OCI-LY3 (cell line): ENCODE measurements around the gene PCED1B.

ENCODE experiments used
- EZH2phosphoT487 ChIP-seq: fragments of 200-600 bp; shearing (Covaris generic); IDR thresholded peaks from 2 replicates; pipeline ENCODE4 v1.6.1; 2018; ENCODE audit warnings: antibody characterized with exemption, mixed run types, low read depth
- TF ChIP-seq, protein P1 (sequence below): fragments of 200-600, 300-600 bp; sonication (generic); IDR thresholded peaks from 2 replicates; pipeline ENCODE4 v1.5.1; 2014; ENCODE audit warnings: antibody characterized with exemption, low read length, low read depth

DNA sequence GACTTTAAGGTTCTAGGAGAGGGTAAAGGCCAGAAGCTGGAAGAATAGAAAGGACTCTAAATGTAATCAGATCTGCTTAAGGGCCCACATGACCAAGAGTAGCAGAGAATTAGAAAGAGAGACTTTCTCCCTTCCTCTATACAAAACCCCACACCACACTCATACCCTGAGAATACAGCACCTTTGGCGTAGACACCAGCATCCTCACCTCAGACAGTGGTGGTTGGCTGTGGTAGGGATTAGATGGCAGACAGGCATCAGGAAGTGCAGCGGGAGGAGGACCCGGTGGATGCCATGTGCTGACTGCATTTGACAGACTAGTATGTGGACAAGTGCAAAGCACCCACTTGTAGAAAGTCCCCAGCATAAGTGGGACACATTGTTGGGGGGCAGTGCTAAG, 98.6 kb downstream of the PCED1B start:
- TF ChIP-seq, protein P1, sequence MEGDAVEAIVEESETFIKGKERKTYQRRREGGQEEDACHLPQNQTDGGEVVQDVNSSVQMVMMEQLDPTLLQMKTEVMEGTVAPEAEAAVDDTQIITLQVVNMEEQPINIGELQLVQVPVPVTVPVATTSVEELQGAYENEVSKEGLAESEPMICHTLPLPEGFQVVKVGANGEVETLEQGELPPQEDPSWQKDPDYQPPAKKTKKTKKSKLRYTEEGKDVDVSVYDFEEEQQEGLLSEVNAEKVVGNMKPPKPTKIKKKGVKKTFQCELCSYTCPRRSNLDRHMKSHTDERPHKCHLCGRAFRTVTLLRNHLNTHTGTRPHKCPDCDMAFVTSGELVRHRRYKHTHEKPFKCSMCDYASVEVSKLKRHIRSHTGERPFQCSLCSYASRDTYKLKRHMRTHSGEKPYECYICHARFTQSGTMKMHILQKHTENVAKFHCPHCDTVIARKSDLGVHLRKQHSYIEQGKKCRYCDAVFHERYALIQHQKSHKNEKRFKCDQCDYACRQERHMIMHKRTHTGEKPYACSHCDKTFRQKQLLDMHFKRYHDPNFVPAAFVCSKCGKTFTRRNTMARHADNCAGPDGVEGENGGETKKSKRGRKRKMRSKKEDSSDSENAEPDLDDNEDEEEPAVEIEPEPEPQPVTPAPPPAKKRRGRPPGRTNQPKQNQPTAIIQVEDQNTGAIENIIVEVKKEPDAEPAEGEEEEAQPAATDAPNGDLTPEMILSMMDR: no peak
- no peak for TF ChIP-seq EZH2phosphoT487
